ENCODE data around the gene FAF2. TPM values are rescaled to one million over a fixed set of nuclear protein-coding genes. Genes with fewer than 3 reads are reported as not detected.

FAF2 gene
- 36.5 and 38.3 TPM in 2 replicates for total RNA-seq

GRCh38 chr5:176447978-176448608 lies at the start of gene FAF2:
Gene FAF2, plus strand, starts transcription at chr5:176448385. Its CDS starts 23 bp downstream, at chr5:176448408.

GRCh38 chr5:176415952-176416924 lies 31.9 kb upstream of the FAF2 start, which contains the start of gene CLTB:
Gene CLTB, minus strand, starts transcription at chr5:176416539. Its CDS starts 176 bp downstream, at chr5:176416363.

GRCh38 chr5:176536902-176537553 lies 88.8 kb downstream of the FAF2 start, which contains the start of gene RNF44:
Gene RNF44, minus strand, starts transcription at chr5:176537402. Its CDS starts 4,930 bp downstream, at chr5:176532472.

GRCh38 chr5:176548967-176549444 lies 100.8 kb downstream of the FAF2 start, which contains the start of gene CDHR2:
Gene CDHR2, plus strand, starts transcription at chr5:176549342. Its CDS starts 16,011 bp downstream, at chr5:176565353.

Other genes with a start within 250 kb of the FAF2 start
- 5.2 and 6.7 TPM in 2 replicates for gene SIMC1, start 210.0 kb upstream of the FAF2 start, total RNA-seq
- 65.5 and 68.2 TPM in 2 replicates for gene KIAA1191, start 86.6 kb upstream of the FAF2 start, total RNA-seq
- 12.5 and 13.7 TPM in 2 replicates for gene ARL10, start 82.9 kb upstream of the FAF2 start, total RNA-seq
- gene NOP16, start 59.8 kb upstream of the FAF2 start, total RNA-seq, result 11.4 and 20.0 TPM in 2 replicates
- gene HIGD2A, start 59.6 kb upstream of the FAF2 start, total RNA-seq, result 17.0 and 25.4 TPM in 2 replicates
- 89.4 and 139 TPM in 2 replicates for gene CLTB, start 31.8 kb upstream of the FAF2 start, total RNA-seq
- gene RNF44, start 89.0 kb downstream of the FAF2 start, total RNA-seq, result 1.00 and 1.7 TPM in 2 replicates
- not detected in 2 replicates for gene CDHR2, start 101.0 kb downstream of the FAF2 start, total RNA-seq
- 4.4 and 9.8 TPM in 2 replicates for gene GPRIN1, start 161.8 kb downstream of the FAF2 start, total RNA-seq
- gene SNCB, start 182.1 kb downstream of the FAF2 start, total RNA-seq, result 0.37 and 2.8 TPM in 2 replicates
- gene EIF4E1B, start 182.3 kb downstream of the FAF2 start, total RNA-seq, result not detected in 2 replicates
- gene TSPAN17, start 199.1 kb downstream of the FAF2 start, total RNA-seq, result 35.5 and 40.4 TPM in 2 replicates

Data from uterine smooth muscle cell (primary cell).